HG03135 (cell line): ENCODE data around the gene SYP.
"Not testable (repeated sequence)": the region's sequence is repeated elsewhere in the genome, so short reads cannot be mapped to it uniquely, and the experiment has no call there.

Experiments
- ATAC-seq: cut with Tn5 transposase; IDR thresholded peaks from one replicate; pipeline ENCODE4 v1.9.1; 2021; ENCODE audit warnings: mild to moderate bottlenecking, moderate library complexity; ENCODE audit not compliant: unreplicated experiment

The SYP gene

DNA sequence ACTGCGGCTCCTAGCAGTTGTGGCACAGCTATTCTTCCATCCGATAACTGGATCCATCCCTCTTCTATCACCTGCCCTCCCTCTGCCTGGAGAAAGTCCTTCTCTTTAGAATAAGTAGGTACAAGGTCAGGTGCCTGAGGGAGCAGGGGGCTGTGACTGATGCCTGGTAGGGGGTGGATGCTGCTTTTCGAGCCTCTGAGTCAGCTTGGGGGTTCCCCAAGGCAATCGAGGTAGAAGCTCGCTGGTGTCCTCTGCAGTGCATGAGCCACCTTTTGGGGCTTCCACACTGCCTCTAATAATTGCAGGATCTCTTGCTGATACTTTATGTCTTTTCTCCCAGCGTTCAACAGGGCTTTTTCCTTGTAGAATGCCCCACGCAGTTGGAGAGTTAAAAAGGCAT, 56.8 kb downstream of the SYP start:
- ATAC-seq, result not testable (repeated sequence)

DNA sequence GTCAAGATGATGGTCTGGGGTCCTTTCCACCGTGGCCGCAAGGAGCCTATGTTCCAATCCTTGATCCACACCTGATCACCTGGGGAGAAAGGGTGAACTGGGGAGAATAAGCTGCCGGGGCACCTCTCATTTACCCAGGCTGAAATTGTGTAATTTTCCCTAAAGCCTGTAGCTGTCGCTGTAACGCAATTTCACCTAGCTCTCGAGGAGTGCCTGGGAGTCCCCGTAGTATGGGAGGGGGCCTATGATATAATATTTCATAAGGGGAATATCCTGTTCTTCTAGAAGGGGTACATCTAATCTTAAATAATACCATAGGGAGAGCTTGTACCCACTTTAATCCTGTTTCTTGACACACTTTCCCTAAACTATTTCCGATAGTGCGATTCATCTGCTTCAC, 57.7 kb downstream of the SYP start:
- not testable (repeated sequence) for ATAC-seq

DNA sequence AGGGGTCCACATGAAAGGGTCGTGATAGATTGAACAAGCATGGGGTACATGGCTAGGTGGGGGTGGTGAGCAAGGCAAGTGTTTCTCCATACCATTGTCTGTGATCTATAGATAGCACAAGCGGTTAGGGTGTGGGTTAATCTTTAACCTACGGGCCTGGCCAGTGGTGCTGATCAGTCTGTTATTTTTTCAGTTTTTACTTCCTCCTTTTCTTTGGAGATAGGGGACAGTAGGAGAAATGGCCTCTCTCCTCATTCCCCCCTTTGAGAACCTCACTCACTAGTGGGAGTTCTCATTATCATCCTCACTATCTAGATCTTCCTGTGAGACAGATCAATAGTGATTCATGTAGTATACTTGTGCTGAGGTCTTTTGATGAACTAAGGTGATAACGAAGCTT, 60.3 kb downstream of the SYP start:
- no peak for ATAC-seq
